ENCODE measurements around the gene TMEM187.

- TF ChIP-seq, protein P1, sequence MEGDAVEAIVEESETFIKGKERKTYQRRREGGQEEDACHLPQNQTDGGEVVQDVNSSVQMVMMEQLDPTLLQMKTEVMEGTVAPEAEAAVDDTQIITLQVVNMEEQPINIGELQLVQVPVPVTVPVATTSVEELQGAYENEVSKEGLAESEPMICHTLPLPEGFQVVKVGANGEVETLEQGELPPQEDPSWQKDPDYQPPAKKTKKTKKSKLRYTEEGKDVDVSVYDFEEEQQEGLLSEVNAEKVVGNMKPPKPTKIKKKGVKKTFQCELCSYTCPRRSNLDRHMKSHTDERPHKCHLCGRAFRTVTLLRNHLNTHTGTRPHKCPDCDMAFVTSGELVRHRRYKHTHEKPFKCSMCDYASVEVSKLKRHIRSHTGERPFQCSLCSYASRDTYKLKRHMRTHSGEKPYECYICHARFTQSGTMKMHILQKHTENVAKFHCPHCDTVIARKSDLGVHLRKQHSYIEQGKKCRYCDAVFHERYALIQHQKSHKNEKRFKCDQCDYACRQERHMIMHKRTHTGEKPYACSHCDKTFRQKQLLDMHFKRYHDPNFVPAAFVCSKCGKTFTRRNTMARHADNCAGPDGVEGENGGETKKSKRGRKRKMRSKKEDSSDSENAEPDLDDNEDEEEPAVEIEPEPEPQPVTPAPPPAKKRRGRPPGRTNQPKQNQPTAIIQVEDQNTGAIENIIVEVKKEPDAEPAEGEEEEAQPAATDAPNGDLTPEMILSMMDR (IDR thresholded peaks at IDR 0.05): no peak
- no peak for TF ChIP-seq POLR2A (IDR thresholded peaks at IDR 0.05)
- TF ChIP-seq POLR2AphosphoS5 (IDR thresholded peaks at IDR 0.05): no peak
Measured at GRCh38 chrX:153970357-153971123, 2.0 kb upstream of the TMEM187 start.

Data from prostate gland (tissue), 2 donors.